Kidney (tissue), 14 donors: ENCODE measurements around the gene CSAD. TPM values are rescaled to one million over a fixed set of nuclear protein-coding genes. Genes with fewer than 3 reads are reported as not detected.
A peak's percentile ranks its signal among the peaks of the same experiment; 100 is the strongest.

Source experiments
- DNase-seq, 5 donors: peaks; one replicate each; pipeline ENCODE4 v3.0.0-alpha.2; 2013 to 2020
- FAIRE-seq: peaks from 2 replicates; lab custom pipeline; 2012; peaks lifted over from hg19 to GRCh38; lab: Jason Lieb, UNC
- H3K27ac ChIP-seq, 2 donors: one replicate each; pipeline ENCODE4 v1.7.0; 2013; ENCODE audit warnings: low read depth in 2 of 2, low read length in 2 of 2, inconsistent platforms in 1 of 2
- H3K27me3 ChIP-seq: one replicate; pipeline ENCODE4 v1.7.1; 2013; ENCODE audit warnings: low read length, inconsistent platforms; ENCODE audit not compliant: control insufficient read depth, insufficient read depth
- H3K36me3 ChIP-seq, 3 donors: one replicate each; pipeline versions ENCODE4 v1.7.0 to v1.7.1; 2013; ENCODE audit warnings: low read length in 3 of 3, control low read depth in 1 of 3, inconsistent platforms in 1 of 3; ENCODE audit not compliant: insufficient read depth in 3 of 3, control insufficient read depth in 2 of 3
- H3K4me1 ChIP-seq, 3 donors: one replicate each; pipeline versions ENCODE4 v1.7.0 to v1.7.1; 2013; ENCODE audit warnings: low read length in 3 of 3, inconsistent platforms in 1 of 3, low read depth in 1 of 3; ENCODE audit not compliant: control insufficient read depth in 2 of 3, insufficient read depth in 2 of 3
- H3K4me3 ChIP-seq, 3 donors: one replicate each; pipeline versions ENCODE4 v1.7.0 to v1.8.1; 2013; ENCODE audit warnings: low read length in 3 of 3, control low read depth in 1 of 3, inconsistent platforms in 1 of 3
- H3K9ac ChIP-seq, 3 donors: one replicate each; pipeline versions ENCODE4 v1.7.0 to v1.7.1; 2013; ENCODE audit warnings: low read length in 3 of 3, control low read depth in 1 of 3, inconsistent platforms in 1 of 3
- H3K9me3 ChIP-seq, 3 donors: one replicate each; pipeline versions ENCODE4 v1.7.0 to v1.7.1; 2013; ENCODE audit warnings: low read length in 3 of 3, control low read depth in 1 of 3, inconsistent platforms in 1 of 3; ENCODE audit not compliant: control insufficient read depth in 2 of 3, insufficient read depth in 1 of 3
- CTCF ChIP-seq: IDR thresholded peaks from 3 replicates; pipeline ENCODE4 v1.5.1; 2012; ENCODE audit warnings: mild to moderate bottlenecking, moderate library complexity, borderline replicate concordance; ENCODE audit not compliant: insufficient read depth; ENCODE audit errors: extremely low read depth
- intact Hi-C: fragments of 100-400 bp; cut with DNase I; formaldehyde crosslinking; loops from one replicate; pipeline ENCODE4 v1.11.1; 2022
- polyA plus RNA-seq: library from polyadenylated mRNA; stranded (reverse); fragments of 350-450 nt; fragmentation: Illumina TruSeq; extraction: RNeasy Lipid Tissue Mini Kit (QIAGEN cat#74804); gene quantifications from one replicate; pipeline ENCODE4 v1.2.3, GENCODE V29; 2014; ENCODE audit warnings: low read depth, low replicate concordance; ENCODE audit not compliant: insufficient read depth
- total RNA-seq: library from RNA; stranded (reverse); fragmentation: NEBNext Ultra II Directional; extraction: Animal tissue kit (Norgen Biotek cat#: 25700); gene quantifications from one replicate; pipeline ENCODE4 v1.2.1, GENCODE V29; 2021
- donor health status: control.
- donor health status: control.
- donor health status: control.
- donor health status: control.
- donor health status: control.
- donor health status: DM: yes; HTN: yes; CAD: no.
- donor health status: Normal renal cell carcinoma (clear cell type).

Gene CSAD
- total and polyA plus RNA-seq, 2 donors from 2014 or later, result 24.0 to 39.1 TPM

DNA sequence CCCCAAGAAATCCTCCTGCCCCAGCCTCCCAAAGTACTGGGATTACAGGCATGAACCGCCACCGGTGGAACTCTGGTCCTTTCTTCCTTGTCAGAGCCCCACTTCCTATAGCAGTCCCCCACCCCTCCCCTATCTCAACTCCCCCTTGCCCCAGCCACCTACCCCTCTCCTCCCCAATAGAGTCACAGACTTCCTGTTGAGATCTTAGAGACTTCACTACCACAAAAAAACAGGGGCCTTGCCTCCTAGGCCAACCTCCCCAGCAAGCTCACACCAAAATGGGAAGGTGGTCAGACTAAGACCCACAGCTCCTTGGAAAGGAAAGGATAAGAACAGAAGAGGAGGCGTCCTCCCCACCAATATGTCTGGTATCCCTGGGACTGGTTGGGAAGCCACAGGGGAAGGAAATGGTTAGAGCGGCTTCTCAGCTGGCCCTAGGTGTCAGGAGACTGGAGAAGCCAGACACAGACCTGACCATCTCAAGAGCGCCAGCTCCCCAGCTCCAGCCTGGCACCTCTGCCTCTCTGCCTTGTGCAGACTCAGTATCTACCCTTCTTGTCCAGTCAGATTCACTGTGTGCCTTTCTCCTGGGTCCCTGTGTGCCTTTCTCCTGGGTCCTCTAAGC, 17.9 kb upstream of the CSAD start:
- FAIRE-seq, result no peak
- Histone ChIP-seq H3K27ac (no peak overlapping the region), H3K4me1 (peaks cover 0 to 14% (median 11%) of the 10 kb centered on the region in 3 donors), H3K9me3 (no peaks in the 10 kb centered on the region), H3K4me3 (no peak overlapping the region), H3K36me3 (no peaks in the 10 kb centered on the region), H3K9ac (no peak overlapping the region), H3K27me3 (no peaks in the 10 kb centered on the region)
- no peak for DNase-seq
- TF ChIP-seq CTCF, result no peak
- intact Hi-C loops, result loop anchor here (10.0 kb wide), 1 partner anchor 134 kb away; no protein-coding TSS in a partner anchor

DNA sequence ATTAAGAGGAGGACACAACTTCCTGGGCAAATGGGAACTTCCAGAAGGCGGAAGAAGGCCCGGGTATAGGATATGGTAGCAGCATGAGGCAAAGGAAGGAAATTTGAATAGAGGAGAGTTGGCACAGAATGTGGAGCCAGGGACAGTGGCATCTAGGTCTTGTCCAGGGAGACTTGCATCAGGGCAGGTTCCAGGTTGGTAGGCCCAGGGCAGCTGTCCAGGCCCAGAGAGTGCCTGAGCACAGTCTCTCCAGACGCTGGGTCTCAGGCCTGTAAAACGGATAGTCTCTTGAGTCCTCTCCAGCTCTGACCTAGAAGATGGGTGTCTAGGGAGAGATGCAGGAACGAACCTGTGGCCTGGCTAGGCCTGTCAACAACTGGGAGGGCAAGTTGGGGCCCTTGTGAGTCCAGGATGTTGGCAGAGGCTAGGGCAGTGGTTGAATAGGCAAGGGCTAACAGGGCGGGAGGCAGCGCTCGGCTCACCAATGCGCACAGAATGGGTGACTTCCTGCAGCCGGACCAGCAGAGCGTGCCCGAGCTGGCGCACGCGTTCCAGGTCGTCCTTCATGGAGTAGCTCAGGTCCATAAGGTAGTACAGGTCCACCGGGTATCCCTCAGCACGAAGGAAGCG, 16.4 kb upstream of the CSAD start:
- H3K4me1 ChIP-seq, result peaks cover 0 to 14% (median 11%) of the 10 kb centered on the region in 3 donors
- peak overlapping the region; percentile 53 to 59 for H3K27ac ChIP-seq
- peak in 1 of 5 donors; percentile 89 for DNase-seq
- peak overlapping the region in 2 of 3 donors; percentile 9 to 31 for H3K9ac ChIP-seq
- intact Hi-C loops, result loop anchor here (10.0 kb wide), 1 partner anchor 132 kb away; no protein-coding TSS in a partner anchor
- no peaks in the 10 kb centered on the region for H3K36me3 ChIP-seq
- no peaks in the 10 kb centered on the region for H3K9me3 ChIP-seq
- FAIRE-seq, result no peak
- H3K27me3 ChIP-seq, result no peaks in the 10 kb centered on the region
- TF ChIP-seq CTCF, result no peak
- peak overlapping the region in 2 of 3 donors; percentile 32 to 48 for H3K4me3 ChIP-seq

- intact Hi-C loops, result loop anchor here (10.0 kb wide), 1 partner anchor 132 kb away; no protein-coding TSS in a partner anchor
- no peak for FAIRE-seq
- H3K27ac ChIP-seq, result no peak overlapping the region
Observed at GRCh38 chr12:53196486-53196885, 15.8 kb upstream of the CSAD start.

More at GRCh38 chr12:53196486-53196885, 15.8 kb upstream of the CSAD start:
- Histone ChIP-seq H3K9ac (no peak overlapping the region), H3K4me1 (peaks cover 0 to 14% (median 11%) of the 10 kb centered on the region in 3 donors), H3K4me3 (no peak overlapping the region), H3K36me3 (no peaks in the 10 kb centered on the region), H3K9me3 (no peaks in the 10 kb centered on the region), H3K27me3 (no peaks in the 10 kb centered on the region)
- DNase-seq, result no peak
- TF ChIP-seq CTCF, result no peak
